SJSA1 (cell line): Measurements from ENCODE around the gene LMTK3. TPM values are rescaled to one million over a fixed set of nuclear protein-coding genes. Genes with fewer than 3 reads are reported as not detected.
A peak's percentile ranks its signal among the peaks of the same experiment; 100 is the strongest.
"Not testable (repeated sequence)": the region's sequence is repeated elsewhere in the genome, so short reads cannot be mapped to it uniquely, and the experiment has no call there.

Source experiments
- DNase-seq, 2 experiments: peaks; one replicate each; pipeline ENCODE4 v3.0.0-alpha.2; 2015 to 2020; ENCODE audit warnings: low spot score in 2 of 2, low read depth in 1 of 2
- H3K27ac ChIP-seq: fragments of 250-450 bp; sonication (Bioruptor Pico); 2 replicates; pipeline ENCODE4 v1.5.1; 2020; ENCODE audit warnings: mild to moderate bottlenecking, moderate library complexity
- H3K27me3 ChIP-seq: fragments of 250-450 bp; sonication (Bioruptor Pico); replicated peaks from 2 replicates; pipeline ENCODE4 v1.5.1; 2020; ENCODE audit warnings: mild to moderate bottlenecking, moderate library complexity
- H3K36me3 ChIP-seq: fragments of 250-450 bp; sonication (Bioruptor Pico); 2 replicates; pipeline ENCODE4 v1.5.1; 2020; ENCODE audit warnings: mild to moderate bottlenecking
- H3K4me1 ChIP-seq: fragments of 250-450 bp; sonication (Bioruptor Pico); replicated peaks from 2 replicates; pipeline ENCODE4 v1.6.1; 2021; ENCODE audit warnings: mild to moderate bottlenecking
- H3K4me3 ChIP-seq: fragments of 250-450 bp; sonication (Bioruptor Pico); 2 replicates; pipeline ENCODE4 v1.5.1; 2020; ENCODE audit warnings: mild to moderate bottlenecking
- H3K9me3 ChIP-seq: fragments of 250-450 bp; sonication (Bioruptor Pico); replicated peaks from 2 replicates; pipeline ENCODE4 v1.5.1; 2020; ENCODE audit warnings: mild to moderate bottlenecking
- total RNA-seq: library from RNA; depleted of rRNA; stranded (reverse); fragments of >200 nt; shearing (Covaris generic); gene quantifications from 2 replicates; pipeline ENCODE4 v1.2.3, GENCODE V29; 2014

The LMTK3 gene
- total RNA-seq, 1 experiment from 2014 or later, result not detected

- H3K9me3 ChIP-seq, result peaks cover 14% of the 10 kb centered on the region
- DNase-seq, result no peak
- no peak overlapping the region for H3K27ac ChIP-seq
- no peaks in the 10 kb centered on the region for H3K36me3 ChIP-seq
- peaks cover 6% of the 10 kb centered on the region for H3K4me1 ChIP-seq
- no peaks in the 10 kb centered on the region for H3K27me3 ChIP-seq
- no peak overlapping the region for H3K4me3 ChIP-seq
Measured at GRCh38 chr19:48529156-48529555, 17.5 kb upstream of the LMTK3 start.

- Histone ChIP-seq H3K4me1 (no peaks in the 10 kb centered on the region), H3K9me3 (peaks cover 14% of the 10 kb centered on the region), H3K4me3 (no peak overlapping the region), H3K27me3 (no peaks in the 10 kb centered on the region), H3K36me3 (no peaks in the 10 kb centered on the region), H3K27ac (no peak overlapping the region)
- no peak for DNase-seq
Measured at GRCh38 chr19:48524732-48525131, 13.1 kb upstream of the LMTK3 start.

- H3K36me3 ChIP-seq, result no peaks in the 10 kb centered on the region
- H3K27ac ChIP-seq, result no peak overlapping the region
- no peak overlapping the region for H3K4me3 ChIP-seq
- peaks cover 12% of the 10 kb centered on the region for H3K9me3 ChIP-seq
- no peaks in the 10 kb centered on the region for H3K4me1 ChIP-seq
- H3K27me3 ChIP-seq, result no peaks in the 10 kb centered on the region
- DNase-seq, result no peak
Measured at GRCh38 chr19:48524221-48524620, 12.6 kb upstream of the LMTK3 start.

DNA sequence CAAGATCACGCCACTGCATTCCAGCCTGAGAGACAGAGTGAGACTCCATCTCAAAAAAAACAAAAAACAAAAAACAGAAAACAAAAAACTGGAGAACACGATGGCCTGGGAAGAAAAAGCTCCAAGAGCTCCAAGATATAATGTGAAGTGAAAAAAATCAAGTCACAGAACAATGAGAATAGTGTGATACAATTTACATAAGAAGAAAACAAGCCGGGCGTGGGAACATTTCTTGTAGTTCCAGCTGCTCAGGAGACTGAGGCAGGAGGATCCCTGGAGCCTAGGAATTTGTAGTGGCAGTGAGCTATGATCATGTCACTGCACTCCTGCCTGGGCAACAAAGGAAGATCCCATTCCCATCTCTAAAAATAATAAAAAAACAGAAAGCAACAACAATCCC is 8.5 kb upstream of the LMTK3 start:
- H3K4me1 ChIP-seq, result no peaks in the 10 kb centered on the region
- H3K27me3 ChIP-seq, result no peaks in the 10 kb centered on the region
- no peak for DNase-seq

GRCh38 chr19:48519426-48519825 is 7.8 kb upstream of the LMTK3 start:
- H3K36me3 ChIP-seq, H3K4me3 ChIP-seq, DNase-seq, H3K4me1 ChIP-seq, H3K9me3 ChIP-seq, H3K27ac ChIP-seq, H3K27me3 ChIP-seq: not testable (repeated sequence)

More for the DNA sequence above, 8.5 kb upstream of the LMTK3 start:
- no peaks in the 10 kb centered on the region for H3K36me3 ChIP-seq
- H3K4me3 ChIP-seq, result no peak overlapping the region
- H3K9me3 ChIP-seq, result peaks cover 2% of the 10 kb centered on the region; the same call in 1 of the 2 replicates
- H3K27ac ChIP-seq, result no peak overlapping the region

GRCh38 chr19:48518207-48518606 is 6.6 kb upstream of the LMTK3 start:
- no peaks in the 10 kb centered on the region for H3K9me3 ChIP-seq
- no peak overlapping the region for H3K27ac ChIP-seq
- H3K4me1 ChIP-seq, result 0 out of 2 replicates have a peak, but pooled peaks cover 3% of the 10 kb centered on the region
- no peak for DNase-seq
- no peak overlapping the region for H3K4me3 ChIP-seq
- no peaks in the 10 kb centered on the region for H3K36me3 ChIP-seq
- H3K27me3 ChIP-seq, result peaks cover 9% of the 10 kb centered on the region

DNA sequence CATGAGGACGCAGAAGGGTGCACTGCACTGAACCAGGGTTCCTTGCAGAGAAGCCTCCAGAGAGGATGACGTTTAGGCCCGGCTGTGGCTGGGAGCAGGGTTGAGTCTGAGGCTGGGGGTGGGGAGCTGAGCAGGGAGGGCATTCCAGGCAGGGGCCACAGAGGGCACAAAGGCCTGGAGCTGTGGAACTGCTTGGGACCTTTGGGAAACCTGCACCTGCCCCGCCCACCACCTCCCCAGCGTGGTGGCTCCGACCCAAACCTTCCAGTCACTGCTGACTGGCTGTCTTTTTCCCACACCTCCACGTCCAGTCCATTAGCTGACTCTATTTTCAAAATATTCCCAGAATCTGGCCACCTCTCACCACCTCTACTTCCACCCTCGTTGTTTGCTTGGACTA is 4.9 kb upstream of the LMTK3 start:
- Histone ChIP-seq H3K4me3 (no peak overlapping the region), H3K4me1 (0 out of 2 replicates have a peak, but pooled peaks cover 3% of the 10 kb centered on the region), H3K36me3 (no peaks in the 10 kb centered on the region), H3K27ac (no peak overlapping the region), H3K27me3 (peaks cover 21% of the 10 kb centered on the region), H3K9me3 (0 out of 2 replicates have a peak, but pooled peaks cover 2% of the 10 kb centered on the region)
- no peak for DNase-seq

GRCh38 chr19:48514123-48514458 is 2.5 kb upstream of the LMTK3 start:
- Histone ChIP-seq H3K27ac (no peak overlapping the region), H3K4me1 (0 out of 2 replicates have a peak, but pooled peaks cover 3% of the 10 kb centered on the region), H3K36me3 (no peaks in the 10 kb centered on the region), H3K4me3 (no peak overlapping the region), H3K27me3 (peaks cover 37% of the 10 kb centered on the region), H3K9me3 (0 out of 2 replicates have a peak, but pooled peaks cover 2% of the 10 kb centered on the region)
- no peak for DNase-seq

- Histone ChIP-seq H3K27ac (no peak overlapping the region), H3K4me3 (peak overlapping the region; percentile 19), H3K4me1 (0 out of 2 replicates have a peak, but pooled peaks cover 3% of the 10 kb centered on the region), H3K36me3 (no peaks in the 10 kb centered on the region), H3K27me3 (peaks cover 37% of the 10 kb centered on the region), H3K9me3 (0 out of 2 replicates have a peak, but pooled peaks cover 2% of the 10 kb centered on the region)
- no peak for DNase-seq
Measured at GRCh38 chr19:48513289-48514122, 1.9 kb upstream of the LMTK3 start.

GRCh38 chr19:48512504-48513288 is 1.1 kb upstream of the LMTK3 start:
- Histone ChIP-seq H3K27ac (no peak overlapping the region), H3K9me3 (0 out of 2 replicates have a peak, but pooled peaks cover 2% of the 10 kb centered on the region), H3K4me3 (no peak overlapping the region), H3K36me3 (no peaks in the 10 kb centered on the region), H3K27me3 (peaks cover 38% of the 10 kb centered on the region), H3K4me1 (0 out of 2 replicates have a peak, but pooled peaks cover 3% of the 10 kb centered on the region)
- DNase-seq, result no peak

DNA sequence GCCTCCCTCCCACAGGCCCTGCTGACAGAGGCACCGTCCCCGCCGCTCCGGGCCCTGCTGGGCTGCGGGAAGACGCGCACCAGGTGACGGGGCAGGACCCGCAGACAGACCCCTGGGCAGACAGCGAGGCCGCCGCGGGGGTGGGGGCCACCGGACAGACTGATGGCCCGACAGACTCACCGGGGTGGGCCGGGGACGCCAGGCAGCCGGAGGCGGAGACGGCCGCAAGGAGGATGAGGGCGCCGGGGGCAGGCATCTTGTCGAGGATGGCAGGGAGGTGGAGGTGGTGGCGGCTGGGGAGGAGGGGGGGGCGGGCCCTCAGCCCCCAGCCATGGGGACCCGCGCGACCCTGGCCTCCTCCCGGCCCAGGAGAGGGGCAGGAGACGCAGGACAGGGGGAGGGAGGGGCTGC is 309 bp downstream of the LMTK3 start:
- Histone ChIP-seq H3K9me3 (0 out of 2 replicates have a peak, but pooled peaks cover 2% of the 10 kb centered on the region), H3K4me1 (0 out of 2 replicates have a peak, but pooled peaks cover 3% of the 10 kb centered on the region), H3K4me3 (no peak overlapping the region), H3K27ac (no peak overlapping the region), H3K27me3 (peaks cover 43% of the 10 kb centered on the region), H3K36me3 (no peaks in the 10 kb centered on the region)
- DNase-seq, result no peak

- Histone ChIP-seq H3K27ac (no peak overlapping the region), H3K4me1 (0 out of 2 replicates have a peak, but pooled peaks cover 3% of the 10 kb centered on the region), H3K4me3 (no peak overlapping the region), H3K27me3 (peaks cover 43% of the 10 kb centered on the region), H3K9me3 (0 out of 2 replicates have a peak, but pooled peaks cover 2% of the 10 kb centered on the region), H3K36me3 (no peaks in the 10 kb centered on the region)
- no peak for DNase-seq
Measured at GRCh38 chr19:48510421-48511268, 990 bp downstream of the LMTK3 start.
